Measurements from ENCODE around the gene SLC7A10.

DNA sequence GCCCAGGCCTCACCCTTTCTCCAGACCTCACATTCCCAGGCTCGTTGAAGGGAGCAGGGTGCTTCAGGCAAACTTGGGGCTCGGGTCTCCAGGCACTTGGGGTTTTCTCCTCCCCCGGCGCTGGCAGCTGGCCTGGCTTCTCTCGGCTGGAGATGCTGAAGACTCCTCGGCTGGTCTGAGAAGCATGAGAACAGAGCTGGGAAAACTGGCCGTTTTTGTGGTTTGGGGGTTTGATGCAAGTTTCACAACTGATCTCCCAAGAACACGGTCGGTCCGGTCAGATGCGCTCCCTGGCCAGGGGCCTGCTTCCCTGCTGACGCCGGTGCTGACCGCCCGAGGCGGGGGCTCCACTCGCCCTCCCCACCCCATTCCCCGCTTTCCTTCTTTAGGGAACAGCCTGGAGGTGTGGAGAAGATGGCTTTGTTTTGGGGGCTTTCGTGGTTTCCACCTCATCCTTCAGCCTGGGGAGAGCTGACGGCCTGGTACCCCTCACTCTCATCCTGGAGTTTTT lies 41.4 kb upstream of the SLC7A10 start:
- TF ChIP-seq, protein P1, sequence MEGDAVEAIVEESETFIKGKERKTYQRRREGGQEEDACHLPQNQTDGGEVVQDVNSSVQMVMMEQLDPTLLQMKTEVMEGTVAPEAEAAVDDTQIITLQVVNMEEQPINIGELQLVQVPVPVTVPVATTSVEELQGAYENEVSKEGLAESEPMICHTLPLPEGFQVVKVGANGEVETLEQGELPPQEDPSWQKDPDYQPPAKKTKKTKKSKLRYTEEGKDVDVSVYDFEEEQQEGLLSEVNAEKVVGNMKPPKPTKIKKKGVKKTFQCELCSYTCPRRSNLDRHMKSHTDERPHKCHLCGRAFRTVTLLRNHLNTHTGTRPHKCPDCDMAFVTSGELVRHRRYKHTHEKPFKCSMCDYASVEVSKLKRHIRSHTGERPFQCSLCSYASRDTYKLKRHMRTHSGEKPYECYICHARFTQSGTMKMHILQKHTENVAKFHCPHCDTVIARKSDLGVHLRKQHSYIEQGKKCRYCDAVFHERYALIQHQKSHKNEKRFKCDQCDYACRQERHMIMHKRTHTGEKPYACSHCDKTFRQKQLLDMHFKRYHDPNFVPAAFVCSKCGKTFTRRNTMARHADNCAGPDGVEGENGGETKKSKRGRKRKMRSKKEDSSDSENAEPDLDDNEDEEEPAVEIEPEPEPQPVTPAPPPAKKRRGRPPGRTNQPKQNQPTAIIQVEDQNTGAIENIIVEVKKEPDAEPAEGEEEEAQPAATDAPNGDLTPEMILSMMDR (IDR thresholded peaks at IDR 0.05), result no peak
- TF ChIP-seq POLR2A (IDR thresholded peaks at IDR 0.05), result no peak

All from esophagus squamous epithelium (tissue), 4 donors.